Mucosa of descending colon (tissue), 3 donors: ENCODE measurements around the gene STRIT1. TPM values are rescaled to one million over a fixed set of nuclear protein-coding genes. Genes with fewer than 3 reads are reported as not detected.
A peak's percentile ranks its signal among the peaks of the same experiment; 100 is the strongest.

Source experiments
- ATAC-seq: fragments of 200-7000 bp; cut with Tn5 transposase; one replicate; pipeline ENCODE4 v1.9.1; 2020; ENCODE audit warnings: mild to moderate bottlenecking, moderate library complexity
- DNase-seq, 3 donors: peaks; one replicate each; pipeline ENCODE4 v3.0.0-alpha.2; 2020
- H3K36me3 ChIP-seq: fragments of 200-600 bp; one replicate; pipeline ENCODE4 v1.8.0; 2021; ENCODE audit warnings: low read depth, mild to moderate bottlenecking
- H3K4me1 ChIP-seq: fragments of 200-600 bp; one replicate; pipeline ENCODE4 v1.8.0; 2021; ENCODE audit warnings: low read depth, mild to moderate bottlenecking
- H3K4me3 ChIP-seq: fragments of 200-600 bp; one replicate; pipeline ENCODE4 v1.8.0; 2021; ENCODE audit warnings: mild to moderate bottlenecking
- H3K9me3 ChIP-seq: fragments of 200-600 bp; one replicate; pipeline ENCODE4 v1.8.0; 2021; ENCODE audit warnings: mild to moderate bottlenecking
- intact Hi-C, 2 donors: fragments of 100-400 bp; cut with DNase I in 1 of 2; cut with micrococcal nuclease in 1 of 2; formaldehyde crosslinking; loops; one replicate each; pipeline versions ENCODE4 v1.11.0 to v1.11.1; 2022; cut with DNase I, micrococcal nuclease
- total RNA-seq, 3 donors: library from RNA; stranded (reverse); fragmentation: NEBNext Ultra II Directional in 2 of 3; extraction: Animal tissue kit (Norgen Biotek cat#: 25700) in 2 of 3; gene quantifications; one replicate each; pipeline versions ENCODE4 v1.2.1 to v1.2.4, GENCODE V29; 2021 to 2023
- TF ChIP-seq, protein P1 (sequence below): fragments of 200-600 bp; IDR thresholded peaks from one replicate; pipeline ENCODE4 v1.8.0; 2022; ENCODE audit warnings: antibody characterized with exemption, mild to moderate bottlenecking
- donor health status: DM: no; HTN: no; CAD: no; lungs with moderate emphysema.
- donor health status: DM: no; HTN: no; CAD: no.
- donor health status: DM: no; HTN: yes; CAD: no.

STRIT1 gene
- total RNA-seq, 3 donors from 2014 or later, result not detected

DNA sequence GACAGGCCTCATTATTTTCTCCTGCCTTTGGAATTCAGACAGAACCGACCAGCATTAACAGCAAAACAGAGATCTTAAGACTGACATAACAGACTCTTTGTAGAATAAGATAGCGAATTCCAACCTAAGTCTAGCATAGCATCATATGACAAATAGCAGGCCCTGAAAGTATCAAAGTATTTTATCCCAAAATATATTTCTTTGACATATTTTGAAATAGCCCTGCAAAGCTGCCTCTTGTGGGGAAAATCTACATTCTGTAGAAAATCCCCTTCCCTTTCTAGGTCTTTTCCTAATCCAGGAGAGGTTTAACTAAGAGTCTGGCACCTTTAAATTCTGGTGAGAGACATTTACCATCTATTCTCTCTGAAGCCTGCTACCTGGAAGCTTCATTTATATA is 34.4 kb upstream of the STRIT1 start:
- ATAC-seq (no peak), DNase-seq (no peak)
- H3K36me3 ChIP-seq, result no peaks in the 10 kb centered on the region
- no peak overlapping the region for H3K4me3 ChIP-seq
- intact Hi-C loops, result loop anchor here in 1 of 2 donors (10.0 kb wide), 1 partner anchor 573 kb away; no protein-coding TSS in a partner anchor
- TF ChIP-seq, protein P1, sequence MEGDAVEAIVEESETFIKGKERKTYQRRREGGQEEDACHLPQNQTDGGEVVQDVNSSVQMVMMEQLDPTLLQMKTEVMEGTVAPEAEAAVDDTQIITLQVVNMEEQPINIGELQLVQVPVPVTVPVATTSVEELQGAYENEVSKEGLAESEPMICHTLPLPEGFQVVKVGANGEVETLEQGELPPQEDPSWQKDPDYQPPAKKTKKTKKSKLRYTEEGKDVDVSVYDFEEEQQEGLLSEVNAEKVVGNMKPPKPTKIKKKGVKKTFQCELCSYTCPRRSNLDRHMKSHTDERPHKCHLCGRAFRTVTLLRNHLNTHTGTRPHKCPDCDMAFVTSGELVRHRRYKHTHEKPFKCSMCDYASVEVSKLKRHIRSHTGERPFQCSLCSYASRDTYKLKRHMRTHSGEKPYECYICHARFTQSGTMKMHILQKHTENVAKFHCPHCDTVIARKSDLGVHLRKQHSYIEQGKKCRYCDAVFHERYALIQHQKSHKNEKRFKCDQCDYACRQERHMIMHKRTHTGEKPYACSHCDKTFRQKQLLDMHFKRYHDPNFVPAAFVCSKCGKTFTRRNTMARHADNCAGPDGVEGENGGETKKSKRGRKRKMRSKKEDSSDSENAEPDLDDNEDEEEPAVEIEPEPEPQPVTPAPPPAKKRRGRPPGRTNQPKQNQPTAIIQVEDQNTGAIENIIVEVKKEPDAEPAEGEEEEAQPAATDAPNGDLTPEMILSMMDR, result no peak
- H3K9me3 ChIP-seq, result no peaks in the 10 kb centered on the region
- H3K4me1 ChIP-seq, result no peaks in the 10 kb centered on the region

DNA sequence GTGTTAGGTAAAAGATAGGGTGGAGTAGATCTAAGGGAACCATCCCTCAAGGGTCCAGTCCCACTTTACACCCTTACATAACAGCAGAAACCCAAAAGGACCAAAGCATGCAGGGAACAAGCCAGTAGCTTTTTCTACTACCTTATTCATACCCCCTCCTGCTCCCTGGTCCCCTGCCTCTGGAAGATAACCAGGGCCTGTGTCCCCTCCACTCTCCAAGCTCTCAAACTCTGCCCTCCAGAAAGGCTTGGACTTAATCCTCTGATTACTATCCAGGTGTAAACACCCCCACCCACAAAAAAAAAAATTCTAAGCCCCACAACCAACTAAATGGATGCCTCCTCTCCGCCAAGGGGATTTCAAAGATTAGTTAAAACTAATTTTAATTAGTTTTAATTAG is 33.9 kb upstream of the STRIT1 start:
- H3K4me1 ChIP-seq, result no peaks in the 10 kb centered on the region
- DNase-seq (no peak), ATAC-seq (no peak)
- intact Hi-C loops, result loop anchor here in 1 of 2 donors (10.0 kb wide), 1 partner anchor 573 kb away; no protein-coding TSS in a partner anchor
- H3K36me3 ChIP-seq, result no peaks in the 10 kb centered on the region
- no peaks in the 10 kb centered on the region for H3K9me3 ChIP-seq
- TF ChIP-seq, protein P1, result no peak
- no peak overlapping the region for H3K4me3 ChIP-seq

DNA sequence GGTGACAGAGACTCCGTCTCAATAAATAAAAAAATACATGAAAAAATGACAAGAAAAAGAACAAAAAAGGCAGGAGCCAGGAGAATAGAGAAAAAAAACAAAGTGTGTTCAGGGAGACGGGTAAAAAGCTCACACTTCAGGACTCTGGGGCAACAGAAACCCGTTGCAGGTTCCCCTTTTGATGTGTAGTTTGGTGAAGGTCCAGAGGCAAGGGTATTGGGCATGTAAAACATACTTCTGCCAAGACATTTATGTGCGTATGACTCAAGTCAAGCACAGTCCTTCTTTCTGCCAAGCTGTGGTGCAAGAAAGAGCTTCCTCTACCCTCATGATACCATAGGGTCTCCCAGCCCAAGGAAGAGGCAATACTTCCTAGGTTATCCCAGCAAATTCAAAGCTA is 33.4 kb upstream of the STRIT1 start:
- Histone ChIP-seq H3K4me1 (no peaks in the 10 kb centered on the region), H3K4me3 (no peak overlapping the region), H3K9me3 (no peaks in the 10 kb centered on the region), H3K36me3 (no peaks in the 10 kb centered on the region)
- ATAC-seq (no peak), DNase-seq (no peak)
- TF ChIP-seq, protein P1, result no peak
- intact Hi-C loops, result loop anchor here in 1 of 2 donors (10.0 kb wide), 1 partner anchor 572 kb away; no protein-coding TSS in a partner anchor

DNA sequence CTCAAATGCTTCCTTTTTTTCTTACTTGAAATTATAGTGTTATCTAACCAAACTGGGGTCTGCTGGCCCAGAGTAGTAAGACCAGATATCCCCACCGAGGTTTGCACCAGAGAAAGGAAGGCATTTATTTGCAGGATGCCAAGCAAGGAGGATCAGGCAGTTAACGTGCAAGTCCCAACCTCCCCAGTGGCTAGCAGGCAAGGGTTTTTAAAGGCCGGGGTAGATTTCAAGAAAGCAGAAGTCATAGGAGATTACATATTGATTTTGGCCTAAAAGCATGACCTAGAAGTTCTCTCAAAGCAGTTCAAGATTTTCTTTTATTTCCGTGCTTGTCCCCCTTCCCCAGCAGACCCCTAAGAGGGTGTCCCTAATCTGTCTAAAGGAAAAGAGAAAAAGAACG is 32.8 kb upstream of the STRIT1 start:
- intact Hi-C loops, result loop anchor here in 1 of 2 donors (10.0 kb wide), 1 partner anchor 571 kb away; no protein-coding TSS in a partner anchor
- no peaks in the 10 kb centered on the region for H3K4me1 ChIP-seq
- no peaks in the 10 kb centered on the region for H3K36me3 ChIP-seq
- TF ChIP-seq, protein P1, result no peak
- no peaks in the 10 kb centered on the region for H3K9me3 ChIP-seq
- ATAC-seq, result no peak
- no peak overlapping the region for H3K4me3 ChIP-seq
- no peak for DNase-seq

DNA sequence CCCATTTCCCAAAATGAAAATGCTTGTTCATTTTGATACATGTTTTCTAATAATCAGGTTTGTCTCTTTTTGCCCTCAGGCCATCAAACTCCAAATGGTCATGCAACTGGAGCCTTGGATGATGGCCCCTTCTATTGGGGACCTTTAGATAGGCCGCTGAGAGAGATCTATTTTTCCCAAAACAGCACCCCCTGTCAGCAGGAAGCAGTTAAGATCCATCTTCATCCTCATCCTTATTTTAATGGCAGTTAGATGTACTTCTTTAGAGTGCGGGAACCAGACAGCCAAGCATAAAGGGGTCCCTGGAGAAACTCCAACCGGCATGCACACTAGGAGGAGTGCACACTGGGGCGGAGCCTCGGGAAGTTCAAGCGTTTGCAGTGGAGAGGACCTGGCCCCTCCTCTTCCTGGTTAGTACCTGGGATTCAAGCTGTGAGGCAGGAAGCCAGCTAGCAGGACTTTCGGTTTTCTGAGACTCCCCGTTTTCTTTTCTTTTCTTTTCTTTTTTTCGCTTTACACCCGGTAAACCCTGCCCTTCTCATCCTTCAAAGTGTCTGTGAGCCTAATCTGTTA is 31.9 kb upstream of the STRIT1 start:
- ATAC-seq (peak; percentile 54), DNase-seq (peak in 1 of 3 donors; percentile 2)
- Histone ChIP-seq H3K4me3 (no peak overlapping the region), H3K9me3 (no peaks in the 10 kb centered on the region), H3K4me1 (no peaks in the 10 kb centered on the region), H3K36me3 (no peaks in the 10 kb centered on the region)
- TF ChIP-seq, protein P1, result no peak
- intact Hi-C loops, result loop anchor here in 1 of 2 donors (10.0 kb wide), 1 partner anchor 571 kb away; no protein-coding TSS in a partner anchor
